Loucy (cell line): ENCODE data around the gene GCH1.

ENCODE experiments used
- H2AFZ ChIP-seq: fragments of 200-600 bp; sonication (generic); 2 replicates; pipeline ENCODE4 v1.6.0; 2016; ENCODE audit warnings: antibody characterized with exemption, mild to moderate bottlenecking, low read length, moderate library complexity
- H3F3A ChIP-seq: fragments of 200-600 bp; 2 replicates; pipeline ENCODE4 v1.6.0; 2016; ENCODE audit warnings: antibody characterized with exemption, low read depth, mild to moderate bottlenecking
- H3K27me3 ChIP-seq: fragments of 200-600 bp; sonication (generic); 2 replicates; pipeline ENCODE4 v1.6.1; 2014; ENCODE audit warnings: low read length, mild to moderate bottlenecking; ENCODE audit not compliant: insufficient read depth, poor library complexity, severe bottlenecking
- H3K36me3 ChIP-seq: fragments of 200-600 bp; sonication (generic); 2 replicates; pipeline ENCODE4 v1.6.1; 2016; ENCODE audit warnings: low read length; ENCODE audit not compliant: insufficient read depth
- H3K4me1 ChIP-seq: fragments of 200-600 bp; sonication (generic); 2 replicates; pipeline ENCODE4 v1.5.1; 2014; ENCODE audit warnings: low read length, mild to moderate bottlenecking; ENCODE audit not compliant: insufficient read depth, poor library complexity, severe bottlenecking
- H3K4me2 ChIP-seq: fragments of 200-600 bp; sonication (generic); 2 replicates; pipeline ENCODE4 v1.6.0; 2014; ENCODE audit warnings: antibody characterized with exemption, low read length, low read depth, mild to moderate bottlenecking; ENCODE audit not compliant: poor library complexity, severe bottlenecking
- H3K4me3 ChIP-seq: fragments of 200-600 bp; sonication (generic); 2 replicates; pipeline ENCODE4 v1.5.1; 2014; ENCODE audit warnings: low read length, mild to moderate bottlenecking, mixed read lengths; ENCODE audit not compliant: poor library complexity, severe bottlenecking
- H3K79me2 ChIP-seq: fragments of 200-600 bp; sonication (generic); 2 replicates; pipeline ENCODE4 v1.6.1; 2014; ENCODE audit warnings: low read length; ENCODE audit not compliant: insufficient read depth
- H3K9ac ChIP-seq: fragments of 200-600 bp; sonication (generic); 2 replicates; pipeline ENCODE4 v1.6.0; 2014; ENCODE audit warnings: mild to moderate bottlenecking, low read depth, low read length, moderate library complexity; ENCODE audit not compliant: poor library complexity, severe bottlenecking
- H3K9me2 ChIP-seq: fragments of 200-600 bp; sonication (generic); replicated peaks from 2 replicates; pipeline ENCODE4 v1.6.1; 2016; ENCODE audit warnings: low read depth, low read length, mixed read lengths
- H3K9me3 ChIP-seq: fragments of 200-600 bp; sonication (generic); 2 replicates; pipeline ENCODE4 v1.6.1; 2014; ENCODE audit warnings: mild to moderate bottlenecking, antibody characterized with exemption, low read length, low read depth; ENCODE audit not compliant: insufficient read depth
- H4K20me1 ChIP-seq: fragments of 200-600 bp; sonication (generic); 2 replicates; pipeline ENCODE4 v1.6.0; 2014; ENCODE audit warnings: antibody characterized with exemption, low read length, mild to moderate bottlenecking; ENCODE audit not compliant: insufficient read depth, poor library complexity, severe bottlenecking
- EZH2phosphoT487 ChIP-seq: fragments of 200-600 bp; IDR thresholded peaks from 2 replicates; pipeline ENCODE4 v1.6.1; 2018; ENCODE audit warnings: antibody characterized with exemption, mild to moderate bottlenecking, moderate library complexity, borderline replicate concordance
- TF ChIP-seq, protein P1 (sequence below): fragments of 200-600 bp; sonication (generic); conservative IDR thresholded peaks from 2 replicates; pipeline ENCODE4 v1.5.1; 2014; ENCODE audit warnings: mild to moderate bottlenecking, antibody characterized with exemption, low read length

The GCH1 gene

DNA sequence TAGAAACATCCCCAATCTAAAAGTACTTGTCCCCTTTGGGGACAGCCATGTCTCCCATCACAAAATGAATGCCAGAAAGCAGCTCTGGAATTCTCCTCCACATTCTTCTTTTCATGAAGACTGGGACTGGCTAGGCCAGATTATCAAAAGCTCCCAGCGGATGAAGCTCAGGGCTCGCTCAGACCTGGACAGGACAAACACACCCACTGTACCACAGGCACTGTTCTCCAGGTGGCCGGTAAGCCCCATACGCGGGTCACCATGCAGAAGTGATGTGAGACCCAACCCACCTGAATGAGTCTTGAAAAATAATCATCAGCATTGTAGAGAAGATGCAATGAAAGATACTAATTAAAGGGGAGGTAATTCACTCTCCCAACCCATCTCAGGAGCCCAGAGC lies 85.1 kb downstream of the GCH1 start:
- H3K36me3 ChIP-seq: no peaks in the 10 kb centered on the region
- TF ChIP-seq, protein P1, sequence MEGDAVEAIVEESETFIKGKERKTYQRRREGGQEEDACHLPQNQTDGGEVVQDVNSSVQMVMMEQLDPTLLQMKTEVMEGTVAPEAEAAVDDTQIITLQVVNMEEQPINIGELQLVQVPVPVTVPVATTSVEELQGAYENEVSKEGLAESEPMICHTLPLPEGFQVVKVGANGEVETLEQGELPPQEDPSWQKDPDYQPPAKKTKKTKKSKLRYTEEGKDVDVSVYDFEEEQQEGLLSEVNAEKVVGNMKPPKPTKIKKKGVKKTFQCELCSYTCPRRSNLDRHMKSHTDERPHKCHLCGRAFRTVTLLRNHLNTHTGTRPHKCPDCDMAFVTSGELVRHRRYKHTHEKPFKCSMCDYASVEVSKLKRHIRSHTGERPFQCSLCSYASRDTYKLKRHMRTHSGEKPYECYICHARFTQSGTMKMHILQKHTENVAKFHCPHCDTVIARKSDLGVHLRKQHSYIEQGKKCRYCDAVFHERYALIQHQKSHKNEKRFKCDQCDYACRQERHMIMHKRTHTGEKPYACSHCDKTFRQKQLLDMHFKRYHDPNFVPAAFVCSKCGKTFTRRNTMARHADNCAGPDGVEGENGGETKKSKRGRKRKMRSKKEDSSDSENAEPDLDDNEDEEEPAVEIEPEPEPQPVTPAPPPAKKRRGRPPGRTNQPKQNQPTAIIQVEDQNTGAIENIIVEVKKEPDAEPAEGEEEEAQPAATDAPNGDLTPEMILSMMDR: no peak
- TF ChIP-seq EZH2phosphoT487: no peak
- no peaks in the 10 kb centered on the region for H3K79me2 ChIP-seq

DNA sequence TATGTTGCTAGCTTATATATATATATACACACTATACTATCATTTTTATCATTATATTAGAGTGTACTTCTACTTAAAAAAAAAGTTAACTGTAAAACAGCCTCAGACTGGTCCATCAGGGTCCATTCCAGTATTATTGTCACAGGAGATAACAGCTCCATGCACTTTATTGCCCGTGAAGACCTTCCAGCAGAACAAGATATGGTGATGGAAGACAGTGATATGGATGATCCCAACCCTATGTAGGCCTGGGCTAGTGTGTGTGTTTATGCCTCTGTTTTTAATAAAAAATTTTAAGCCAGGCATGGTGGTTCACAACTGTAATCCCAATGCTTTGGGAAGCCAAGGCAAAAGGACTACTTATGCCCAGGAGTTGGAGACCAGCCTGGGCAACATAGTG lies 86.2 kb downstream of the GCH1 start:
- no peaks in the 10 kb centered on the region for H3K36me3 ChIP-seq
- H3K4me2 ChIP-seq: no peak overlapping the region
- no peaks in the 10 kb centered on the region for H3K9me3 ChIP-seq
- TF ChIP-seq EZH2phosphoT487: no peak
- TF ChIP-seq, protein P1: no peak
- no peaks in the 10 kb centered on the region for H3K27me3 ChIP-seq
- no peak overlapping the region for H3K9ac ChIP-seq
- H3K79me2 ChIP-seq: no peaks in the 10 kb centered on the region
- H2AFZ ChIP-seq: no peak overlapping the region
- H4K20me1 ChIP-seq: no peaks in the 10 kb centered on the region
- H3K4me3 ChIP-seq: no peak overlapping the region
- H3K4me1 ChIP-seq: no peaks in the 10 kb centered on the region
- no peaks in the 10 kb centered on the region for H3F3A ChIP-seq
- no peaks in the 10 kb centered on the region for H3K9me2 ChIP-seq

More for the DNA sequence above, 85.1 kb downstream of the GCH1 start:
- H3K9ac ChIP-seq: no peak overlapping the region
- no peaks in the 10 kb centered on the region for H4K20me1 ChIP-seq
- H2AFZ ChIP-seq: no peak overlapping the region
- H3K4me1 ChIP-seq: no peaks in the 10 kb centered on the region
- no peaks in the 10 kb centered on the region for H3K9me3 ChIP-seq
- H3K9me2 ChIP-seq: no peaks in the 10 kb centered on the region
- H3K4me3 ChIP-seq: no peak overlapping the region
- no peaks in the 10 kb centered on the region for H3K27me3 ChIP-seq
- H3K4me2 ChIP-seq: no peak overlapping the region
- no peaks in the 10 kb centered on the region for H3F3A ChIP-seq

DNA sequence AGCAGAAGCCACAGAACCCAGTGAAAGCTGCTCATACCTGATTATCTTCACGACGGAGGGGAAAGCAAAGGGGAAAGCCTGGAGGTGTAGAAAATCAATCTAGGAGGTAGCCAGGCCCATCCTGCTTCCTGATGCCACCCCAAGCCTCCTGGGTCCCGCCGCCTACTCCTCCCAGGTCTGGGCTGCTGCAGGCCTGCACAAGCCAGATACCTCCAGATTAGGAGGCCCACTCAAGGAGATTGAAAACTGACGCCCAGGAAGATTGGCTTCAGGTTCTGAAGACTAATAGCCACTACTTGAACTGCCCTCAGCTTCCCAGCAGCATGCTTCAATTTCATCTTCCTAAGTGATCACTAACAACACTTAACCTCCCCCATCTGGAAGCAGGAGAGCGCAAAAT lies 87.1 kb downstream of the GCH1 start:
- Histone ChIP-seq H3K9me3 (no peaks in the 10 kb centered on the region), H3K27me3 (no peaks in the 10 kb centered on the region), H3K4me2 (no peak overlapping the region), H2AFZ (no peak overlapping the region), H3K9me2 (no peaks in the 10 kb centered on the region), H3K4me1 (no peaks in the 10 kb centered on the region), H3K36me3 (no peaks in the 10 kb centered on the region), H3K9ac (no peak overlapping the region), H3K79me2 (no peaks in the 10 kb centered on the region), H4K20me1 (no peaks in the 10 kb centered on the region), H3K4me3 (no peak overlapping the region), H3F3A (no peaks in the 10 kb centered on the region)
- TF ChIP-seq, protein P1: no peak
- no peak for TF ChIP-seq EZH2phosphoT487
